HEK293T (cell line): ENCODE measurements around the gene TRAF6.

Experiments used
- BHLHE40 ChIP-seq: fragments of 450-650 bp; IDR thresholded peaks from 2 replicates; pipeline ENCODE4 v1.6.1; 2016; ENCODE audit warnings: mild to moderate bottlenecking, moderate library complexity, borderline replicate concordance
- ZNF384 ChIP-seq: fragments of 450-650 bp; IDR thresholded peaks from 2 replicates; pipeline ENCODE4 v1.6.1; 2016

GRCh38 chr11:36475192-36475591 is 34.9 kb downstream of the TRAF6 start:
- no peak for TF ChIP-seq ZNF384
- TF ChIP-seq BHLHE40: no peak
